Measurements from ENCODE around the gene RLN1. TPM values are rescaled to one million over a fixed set of nuclear protein-coding genes. Genes with fewer than 3 reads are reported as not detected.
"Not testable (repeated sequence)": the region's sequence is repeated elsewhere in the genome, so short reads cannot be mapped to it uniquely, and the experiment has no call there.

Gene RLN1
- polyA plus RNA-seq, 12 donors: 0.22 to 1.1 (median 0.29) TPM; not detected in 5

- DNase-seq: no peak
These were observed 13.5 kb downstream of the RLN1 start for GRCh38 chr9:5326187-5326586.

GRCh38 chr9:5321601-5322000, 18.1 kb downstream of the RLN1 start:
- not testable (repeated sequence) for DNase-seq

- no peak for DNase-seq
These were observed 18.6 kb downstream of the RLN1 start for GRCh38 chr9:5321058-5321457.

- DNase-seq: not testable (repeated sequence)
These were observed 23.3 kb downstream of the RLN1 start for GRCh38 chr9:5316406-5316805.

- no peak for DNase-seq
These were observed 24.3 kb downstream of the RLN1 start for GRCh38 chr9:5315187-5315923.

GRCh38 chr9:5310851-5311250, 28.8 kb downstream of the RLN1 start:
- DNase-seq: no peak

- DNase-seq: no peak
These were observed 33.9 kb downstream of the RLN1 start for GRCh38 chr9:5305741-5306140.

- DNase-seq: not testable (repeated sequence)
These were observed 35.6 kb downstream of the RLN1 start, which contains the start of gene RLN2 for GRCh38 chr9:5303840-5304795. RLN2 (minus strand) TSS chr9:5304716; CDS start chr9:5304580, 136 bp downstream.

- DNase-seq: no peak
These were observed 38.1 kb downstream of the RLN1 start for GRCh38 chr9:5301544-5301943.

GRCh38 chr9:5292141-5292540, 47.5 kb downstream of the RLN1 start:
- no peak for DNase-seq

- no peak for DNase-seq
These were observed 51.1 kb downstream of the RLN1 start for GRCh38 chr9:5288591-5288990.

- no peak for DNase-seq
These were observed 53.4 kb downstream of the RLN1 start for GRCh38 chr9:5286262-5286661.

Other genes with a start within 250 kb of the RLN1 start
- under 1 TPM in 10 of 12 donors, not detected in 2; 0.21 to 0.90 (median 0.45) TPM for gene INSL6, start 154.2 kb downstream of the RLN1 start, polyA plus RNA-seq (ENCODE audit: insufficient read length in 12 of 12)
- under 1 TPM in 1 of 12 donors, not detected in 11; 0.14 TPM for gene INSL4, start 108.5 kb downstream of the RLN1 start, polyA plus RNA-seq (ENCODE audit: insufficient read length in 12 of 12)
- gene RLN2, start 35.2 kb downstream of the RLN1 start, polyA plus RNA-seq (ENCODE audit: insufficient read length in 12 of 12): 1 to 10 TPM in 6 of 12 donors, under 1 TPM in 4, not detected in 2; 0.54 to 2.9 (median 1.3) TPM
- gene PLGRKT, start 98.0 kb upstream of the RLN1 start, polyA plus RNA-seq (ENCODE audit: insufficient read length in 12 of 12): 10 to 100 TPM in 11 of 12 donors, not detected in 1; 21.4 to 65.3 (median 33.5) TPM
- gene CD274, start 110.7 kb upstream of the RLN1 start, polyA plus RNA-seq (ENCODE audit: insufficient read length in 12 of 12): 1 to 10 TPM in 8 of 12 donors, under 1 TPM in 2, not detected in 2; 0.41 to 1.7 (median 1.2) TPM
- gene PDCD1LG2, start 170.7 kb upstream of the RLN1 start, polyA plus RNA-seq (ENCODE audit: insufficient read length in 12 of 12): 1 to 10 TPM in 9 of 12 donors, under 1 TPM in 1, not detected in 2; 0.92 to 5.8 (median 2.6) TPM

Measured in muscle of arm (tissue), 12 donors.